DMS 273 treated with DMSO at 0.1 percent for 48 hours (cell line): ENCODE results near the gene SV2C.
A peak's percentile ranks its signal among the peaks of the same experiment; 100 is the strongest.
"Not testable (repeated sequence)": the region's sequence is repeated elsewhere in the genome, so short reads cannot be mapped to it uniquely, and the experiment has no call there.

Experiments used
- DNase-seq: peaks from one replicate; lab custom pipeline; 2025; lab: John Stamatoyannopoulos, UW

The SV2C gene

GRCh38 chr5:76204713-76205112 is 121.5 kb downstream of the SV2C start:
- no peak for DNase-seq

- no peak for DNase-seq
Observed at GRCh38 chr5:76207120-76207519, 123.9 kb downstream of the SV2C start.

- no peak for DNase-seq
Observed at GRCh38 chr5:76209297-76209696, 126.1 kb downstream of the SV2C start.

GRCh38 chr5:76210946-76211345 is 127.8 kb downstream of the SV2C start:
- DNase-seq: no peak

GRCh38 chr5:76213858-76214257 is 130.7 kb downstream of the SV2C start:
- DNase-seq: no peak

- no peak for DNase-seq
Observed at GRCh38 chr5:76216748-76217147, 133.6 kb downstream of the SV2C start.

- no peak for DNase-seq
Observed at GRCh38 chr5:76219636-76220035, 136.5 kb downstream of the SV2C start.

- DNase-seq: no peak
Observed at GRCh38 chr5:76221311-76221710, 138.1 kb downstream of the SV2C start.

- DNase-seq: no peak
Observed at GRCh38 chr5:76222318-76222717, 139.1 kb downstream of the SV2C start.

GRCh38 chr5:76223696-76224095 is 140.5 kb downstream of the SV2C start:
- no peak for DNase-seq

GRCh38 chr5:76224898-76225297 is 141.7 kb downstream of the SV2C start:
- no peak for DNase-seq

GRCh38 chr5:76225336-76225735 is 142.2 kb downstream of the SV2C start:
- DNase-seq: no peak

- no peak for DNase-seq
Observed at GRCh38 chr5:76229900-76230299, 146.7 kb downstream of the SV2C start.

GRCh38 chr5:76230711-76231285 is 147.6 kb downstream of the SV2C start:
- DNase-seq: no peak

- no peak for DNase-seq
Observed at GRCh38 chr5:76234665-76235064, 151.5 kb downstream of the SV2C start.

- no peak for DNase-seq
Observed at GRCh38 chr5:76236684-76237083, 153.5 kb downstream of the SV2C start.

GRCh38 chr5:76240336-76240735 is 157.2 kb downstream of the SV2C start:
- no peak for DNase-seq

- DNase-seq: not testable (repeated sequence)
Observed at GRCh38 chr5:76242155-76242554, 159.0 kb downstream of the SV2C start.

GRCh38 chr5:76245590-76245989 is 162.4 kb downstream of the SV2C start:
- DNase-seq: no peak

GRCh38 chr5:76249621-76250020 is 166.4 kb downstream of the SV2C start:
- DNase-seq: no peak

GRCh38 chr5:76250463-76250862 is 167.3 kb downstream of the SV2C start:
- DNase-seq: no peak

- no peak for DNase-seq
Observed at GRCh38 chr5:76251656-76252055, 168.5 kb downstream of the SV2C start.

- DNase-seq: no peak
Observed at GRCh38 chr5:76252437-76252836, 169.3 kb downstream of the SV2C start.

- DNase-seq: peak; percentile 40
Observed at GRCh38 chr5:76256116-76256889, 173.1 kb downstream of the SV2C start.
